ENCODE data around the gene ST3GAL3.
A peak's percentile ranks its signal among the peaks of the same experiment; 100 is the strongest.

Gene ST3GAL3

GRCh38 chr1:43688109-43688387 is 19.3 kb upstream of the ST3GAL3 start:
- Mint-ChIP-seq H3K4me3 (no peak overlapping the region), H3K27me3 (no peaks in the 10 kb centered on the region), H3K27ac (no peak overlapping the region)

GRCh38 chr1:43688594-43689000 is 18.7 kb upstream of the ST3GAL3 start:
- Mint-ChIP-seq H3K27ac (no peak overlapping the region), H3K9me3 (ENCODE audit: low read depth) (no peaks in the 10 kb centered on the region), H3K27me3 (no peaks in the 10 kb centered on the region), H3K4me3 (no peak overlapping the region), H3K36me3 (peaks cover 6% of the 10 kb centered on the region), H3K4me1 (ENCODE audit: low read depth) (no peaks in the 10 kb centered on the region)

More at GRCh38 chr1:43688109-43688387, 19.3 kb upstream of the ST3GAL3 start:
- Mint-ChIP-seq H3K36me3 (peaks cover 8% of the 10 kb centered on the region), H3K9me3 (ENCODE audit: low read depth) (no peaks in the 10 kb centered on the region), H3K4me1 (ENCODE audit: low read depth) (no peaks in the 10 kb centered on the region)

DNA sequence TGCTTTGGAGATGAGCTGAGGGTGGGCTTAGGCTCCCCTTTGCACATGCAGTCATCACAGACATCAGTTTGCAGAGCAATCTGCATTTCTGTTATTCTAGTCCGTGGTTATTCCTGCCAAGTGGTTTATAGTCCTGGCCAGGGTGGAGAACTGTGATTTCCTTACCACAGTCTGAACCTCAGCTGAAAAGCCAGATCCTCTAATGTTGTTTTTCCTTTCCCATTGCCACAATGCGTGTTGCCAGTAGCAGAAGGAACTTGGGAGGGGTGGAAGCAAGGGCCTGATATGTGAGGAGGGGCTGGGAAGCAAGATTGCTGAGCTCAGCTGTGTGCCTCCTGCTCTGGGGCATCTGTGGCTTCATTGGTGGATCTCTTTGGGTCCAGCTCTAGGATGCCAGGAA is 18.0 kb upstream of the ST3GAL3 start:
- Mint-ChIP-seq H3K9me3 (ENCODE audit: low read depth) (no peaks in the 10 kb centered on the region), H3K27ac (no peak overlapping the region)

DNA sequence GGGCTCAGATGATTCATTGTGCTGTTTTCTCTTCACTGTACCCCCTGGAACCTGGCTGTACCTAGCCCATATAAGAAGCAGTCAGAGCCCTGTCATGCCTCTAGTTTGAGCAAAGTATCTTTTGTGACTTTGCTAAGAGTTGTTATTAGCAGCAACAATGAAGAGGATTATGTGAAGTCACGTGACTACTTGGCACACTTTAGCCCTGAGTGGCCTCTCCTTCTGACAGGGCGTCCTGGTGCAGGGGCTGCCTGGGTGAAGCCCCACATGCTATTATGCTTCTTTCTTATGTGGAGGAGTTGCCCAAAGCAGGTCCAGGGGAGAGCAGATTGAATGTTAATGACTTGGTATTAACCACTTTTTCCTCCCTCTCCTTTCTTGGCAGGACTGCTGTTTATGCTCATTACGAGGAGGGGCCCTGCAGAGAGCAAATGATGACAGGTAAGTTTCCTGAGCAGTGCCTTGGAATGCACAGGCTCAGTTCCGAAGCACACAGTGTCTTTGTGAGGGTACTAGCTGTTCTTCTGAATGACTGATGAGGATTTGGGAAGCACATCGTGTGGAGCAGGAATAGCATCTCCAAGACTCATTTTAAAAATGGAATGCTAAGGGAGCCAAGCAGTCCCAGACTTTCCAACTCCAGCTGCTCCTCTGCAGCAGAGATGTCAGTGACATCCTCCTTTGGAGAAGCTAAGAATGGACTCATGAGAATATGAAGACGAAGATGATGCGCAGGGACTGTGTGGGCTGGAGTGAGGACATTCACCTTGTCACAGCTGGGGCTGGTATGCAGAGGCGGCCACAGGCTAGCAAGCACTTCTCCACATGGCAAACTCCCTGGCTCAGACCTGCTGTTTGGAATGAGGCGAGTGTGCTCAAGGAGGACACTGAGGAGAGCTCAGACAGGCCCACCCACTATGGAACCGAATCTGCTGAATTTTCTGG is 15.2 kb upstream of the ST3GAL3 start:
- Mint-ChIP-seq H3K4me1 (ENCODE audit: low read depth) (no peaks in the 10 kb centered on the region), H3K9me3 (ENCODE audit: low read depth) (no peaks in the 10 kb centered on the region), H3K27me3 (no peaks in the 10 kb centered on the region), H3K27ac (no peak overlapping the region), H3K4me3 (no peak overlapping the region), H3K36me3 (no peaks in the 10 kb centered on the region)

More for the DNA sequence above, 18.0 kb upstream of the ST3GAL3 start:
- no peak overlapping the region for H3K4me3 Mint-ChIP-seq
- H3K27me3 Mint-ChIP-seq, result no peaks in the 10 kb centered on the region
- no peaks in the 10 kb centered on the region for H3K4me1 Mint-ChIP-seq (ENCODE audit: low read depth)
- H3K36me3 Mint-ChIP-seq, result peaks cover 4% of the 10 kb centered on the region

DNA sequence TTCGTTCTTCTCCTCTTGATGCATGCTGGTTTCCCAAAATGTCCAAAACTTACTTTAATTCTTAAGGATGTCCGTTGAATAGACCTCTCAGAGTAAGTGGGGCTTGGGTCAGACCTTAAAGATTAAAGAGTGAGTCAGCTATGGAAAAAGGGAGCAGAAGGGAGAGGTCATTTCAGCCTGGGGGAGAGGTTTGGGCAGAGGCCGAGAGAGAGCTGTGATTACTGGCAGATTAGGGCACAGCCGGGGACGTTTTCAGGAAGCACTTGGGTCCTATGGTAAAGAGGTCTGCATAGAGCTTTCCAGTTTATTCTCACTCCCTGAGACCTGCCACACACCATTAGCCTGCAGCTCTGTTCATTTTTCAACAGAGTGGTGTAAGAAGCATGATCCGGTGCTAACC is 14.0 kb upstream of the ST3GAL3 start:
- H3K36me3 Mint-ChIP-seq, result no peaks in the 10 kb centered on the region

GRCh38 chr1:43699281-43699680 is 8.1 kb upstream of the ST3GAL3 start:
- H3K27ac Mint-ChIP-seq, result no peak overlapping the region
- H3K4me3 Mint-ChIP-seq, result no peak overlapping the region
- no peaks in the 10 kb centered on the region for H3K9me3 Mint-ChIP-seq (ENCODE audit: low read depth)
- peaks cover 2% of the 10 kb centered on the region for H3K36me3 Mint-ChIP-seq
- no peaks in the 10 kb centered on the region for H3K4me1 Mint-ChIP-seq (ENCODE audit: low read depth)
- no peaks in the 10 kb centered on the region for H3K27me3 Mint-ChIP-seq

More for the DNA sequence above, 14.0 kb upstream of the ST3GAL3 start:
- Mint-ChIP-seq H3K9me3 (ENCODE audit: low read depth) (no peaks in the 10 kb centered on the region), H3K27ac (no peak overlapping the region), H3K27me3 (no peaks in the 10 kb centered on the region), H3K4me3 (no peak overlapping the region), H3K4me1 (ENCODE audit: low read depth) (no peaks in the 10 kb centered on the region)

DNA sequence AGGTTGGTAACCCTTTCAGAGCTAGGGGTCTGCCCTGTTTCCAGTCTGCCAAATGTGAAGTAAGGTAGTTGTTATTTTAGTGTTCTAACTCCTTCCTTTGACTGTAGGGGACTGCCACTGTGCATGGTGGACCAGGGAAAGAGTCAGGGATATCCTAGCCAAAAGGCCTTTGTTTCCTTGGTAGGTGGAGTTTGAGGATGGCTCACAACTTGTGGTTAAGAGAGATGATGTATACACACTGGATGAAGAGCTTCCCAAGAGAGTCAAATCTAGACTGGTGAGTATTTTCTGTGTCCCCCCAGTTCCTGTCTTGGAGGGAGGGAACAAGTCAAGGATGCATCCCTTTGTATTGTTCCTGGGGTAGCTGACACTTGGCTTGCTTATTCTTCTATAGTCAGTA is 3.5 kb upstream of the ST3GAL3 start:
- no peaks in the 10 kb centered on the region for H3K27me3 Mint-ChIP-seq
- H3K27ac Mint-ChIP-seq, result no peak overlapping the region
- H3K36me3 Mint-ChIP-seq, result peaks cover 2% of the 10 kb centered on the region
- H3K4me3 Mint-ChIP-seq, result no peak overlapping the region
- no peaks in the 10 kb centered on the region for H3K9me3 Mint-ChIP-seq (ENCODE audit: low read depth)
- H3K4me1 Mint-ChIP-seq (ENCODE audit: low read depth), result peaks cover 24% of the 10 kb centered on the region

DNA sequence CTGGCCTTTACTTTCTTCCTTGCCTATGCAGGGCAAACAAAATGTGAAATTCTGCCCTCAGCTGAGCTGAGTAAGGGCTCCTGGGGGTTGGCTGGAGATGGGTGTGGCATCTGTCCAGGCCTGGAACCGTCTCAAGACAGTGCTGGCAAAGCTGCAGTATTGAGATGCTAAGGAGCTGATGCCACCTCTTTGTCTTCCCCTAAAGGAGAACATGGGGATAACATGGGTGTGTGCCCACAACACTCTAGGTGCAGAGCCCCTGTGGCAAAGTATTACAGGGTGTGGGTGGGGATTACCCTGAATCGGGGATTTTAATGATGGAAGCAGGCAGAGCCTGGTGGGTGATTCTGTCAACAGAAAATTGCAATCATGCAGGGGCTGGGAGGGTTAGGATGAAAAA is 2.5 kb upstream of the ST3GAL3 start:
- H3K9me3 Mint-ChIP-seq (ENCODE audit: low read depth), result no peaks in the 10 kb centered on the region
- H3K27ac Mint-ChIP-seq, result no peak overlapping the region
- H3K4me1 Mint-ChIP-seq (ENCODE audit: low read depth), result peaks cover 27% of the 10 kb centered on the region
- peak overlapping the region; percentile 49 for H3K4me3 Mint-ChIP-seq
- no peaks in the 10 kb centered on the region for H3K27me3 Mint-ChIP-seq
- peaks cover 2% of the 10 kb centered on the region for H3K36me3 Mint-ChIP-seq

GRCh38 chr1:43705334-43705733 is 2.0 kb upstream of the ST3GAL3 start:
- H3K27me3 Mint-ChIP-seq, result no peaks in the 10 kb centered on the region
- peaks cover 3% of the 10 kb centered on the region for H3K36me3 Mint-ChIP-seq
- no peak overlapping the region for H3K27ac Mint-ChIP-seq
- peak overlapping the region; percentile 89 for H3K4me3 Mint-ChIP-seq
- peaks cover 29% of the 10 kb centered on the region for H3K4me1 Mint-ChIP-seq (ENCODE audit: low read depth)
- H3K9me3 Mint-ChIP-seq (ENCODE audit: low read depth), result no peaks in the 10 kb centered on the region

DNA sequence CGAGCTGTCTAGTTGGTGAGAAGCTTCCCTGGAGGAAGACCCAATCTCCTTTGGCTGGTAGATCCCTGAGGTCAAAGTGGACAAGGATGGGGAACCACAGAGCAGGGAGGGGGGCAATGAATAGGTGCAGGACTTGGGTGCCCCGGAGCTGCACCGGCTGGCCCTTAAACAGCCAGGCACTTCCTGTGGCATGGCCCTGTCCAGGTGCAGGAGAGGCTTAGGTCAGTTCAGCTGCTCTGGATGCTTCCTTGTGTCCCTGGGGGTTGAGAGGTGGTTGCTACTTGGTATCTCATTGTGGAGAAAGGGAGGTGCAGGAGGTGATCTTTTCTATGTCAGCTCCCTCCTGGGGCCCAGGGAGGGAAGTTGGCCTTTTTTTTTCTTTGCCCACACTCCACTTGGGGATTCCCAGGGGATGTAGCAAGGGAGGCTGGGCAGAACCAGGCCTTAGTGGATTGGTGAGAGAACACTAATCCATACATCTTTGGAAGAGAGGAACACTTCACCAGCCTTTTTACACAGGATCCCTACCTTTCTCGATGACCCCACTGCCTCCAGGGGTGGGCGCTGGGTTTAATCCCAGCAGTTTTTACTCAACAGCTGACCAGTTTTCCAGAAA is 1.2 kb upstream of the ST3GAL3 start:
- H3K36me3 Mint-ChIP-seq, result peaks cover 6% of the 10 kb centered on the region
- peak overlapping the region; percentile 84 for H3K27ac Mint-ChIP-seq

GRCh38 chr1:43706598-43707189 is 642 bp upstream of the ST3GAL3 start:
- peaks cover 4% of the 10 kb centered on the region for H3K36me3 Mint-ChIP-seq
- peak overlapping the region; percentile 84 for H3K27ac Mint-ChIP-seq
- H3K4me1 Mint-ChIP-seq (ENCODE audit: low read depth), result peaks cover 31% of the 10 kb centered on the region
- H3K4me3 Mint-ChIP-seq, result peak overlapping the region; percentile 89
- no peaks in the 10 kb centered on the region for H3K9me3 Mint-ChIP-seq (ENCODE audit: low read depth)
- no peaks in the 10 kb centered on the region for H3K27me3 Mint-ChIP-seq

More for the DNA sequence above, 1.2 kb upstream of the ST3GAL3 start:
- Mint-ChIP-seq H3K9me3 (ENCODE audit: low read depth) (no peaks in the 10 kb centered on the region), H3K4me1 (ENCODE audit: low read depth) (peaks cover 31% of the 10 kb centered on the region), H3K27me3 (no peaks in the 10 kb centered on the region), H3K4me3 (peak overlapping the region; percentile 89)

GRCh38 chr1:43708002-43708410 is 670 bp downstream of the ST3GAL3 start:
- H3K27ac Mint-ChIP-seq, result peak overlapping the region; percentile 90
- H3K9me3 Mint-ChIP-seq (ENCODE audit: low read depth), result no peaks in the 10 kb centered on the region
- peaks cover 3% of the 10 kb centered on the region for H3K36me3 Mint-ChIP-seq
- peaks cover 31% of the 10 kb centered on the region for H3K4me1 Mint-ChIP-seq (ENCODE audit: low read depth)
- H3K27me3 Mint-ChIP-seq, result no peaks in the 10 kb centered on the region
- H3K4me3 Mint-ChIP-seq, result peak overlapping the region; percentile 93

- H3K4me1 Mint-ChIP-seq (ENCODE audit: low read depth), result peaks cover 22% of the 10 kb centered on the region
- H3K27me3 Mint-ChIP-seq, result no peaks in the 10 kb centered on the region
- no peaks in the 10 kb centered on the region for H3K9me3 Mint-ChIP-seq (ENCODE audit: low read depth)
- peaks cover 3% of the 10 kb centered on the region for H3K36me3 Mint-ChIP-seq
- H3K4me3 Mint-ChIP-seq, result no peak overlapping the region
- H3K27ac Mint-ChIP-seq, result no peak overlapping the region
Measured at GRCh38 chr1:43711049-43711448, 3.7 kb downstream of the ST3GAL3 start.

GRCh38 chr1:43711524-43712386 is 4.4 kb downstream of the ST3GAL3 start:
- H3K36me3 Mint-ChIP-seq, result peaks cover 5% of the 10 kb centered on the region
- H3K27me3 Mint-ChIP-seq, result no peaks in the 10 kb centered on the region
- no peaks in the 10 kb centered on the region for H3K9me3 Mint-ChIP-seq (ENCODE audit: low read depth)
- H3K4me3 Mint-ChIP-seq, result no peak overlapping the region
- H3K27ac Mint-ChIP-seq, result no peak overlapping the region
- H3K4me1 Mint-ChIP-seq (ENCODE audit: low read depth), result peaks cover 16% of the 10 kb centered on the region

Data from activated naive CD8-positive, alpha-beta T cell (primary cell).